H9 (cell line): ENCODE results near the gene AFDN. TPM values are rescaled to one million over a fixed set of nuclear protein-coding genes. Genes with fewer than 3 reads are reported as not detected.

Experiments used
- DNase-seq: peaks from one replicate; pipeline ENCODE4 v3.0.0-alpha.2; 2017
- H2AFZ ChIP-seq: one replicate; pipeline ENCODE4 v1.6.1; 2013; ENCODE audit warnings: mild to moderate bottlenecking, low read length, control low read depth, moderate library complexity
- H2AK5ac ChIP-seq: 2 replicates; pipeline ENCODE4 v1.6.1; 2013; ENCODE audit warnings: low read length, control low read depth, mixed read lengths; ENCODE audit not compliant: insufficient read length
- H2BK120ac ChIP-seq: one replicate; pipeline ENCODE4 v1.6.1; 2013; ENCODE audit warnings: low read depth, mild to moderate bottlenecking, low read length, control low read depth, inconsistent platforms; ENCODE audit not compliant: poor library complexity, severe bottlenecking
- H2BK12ac ChIP-seq: 2 replicates; pipeline ENCODE4 v1.6.1; 2013; ENCODE audit warnings: low read length, control low read depth, mixed read lengths, low read depth; ENCODE audit not compliant: insufficient read length
- H2BK15ac ChIP-seq: 2 replicates; pipeline ENCODE4 v1.6.1; 2013; ENCODE audit warnings: low read depth, low read length, control low read depth
- H2BK20ac ChIP-seq: one replicate; pipeline ENCODE4 v1.6.1; 2013; ENCODE audit warnings: low read depth, mild to moderate bottlenecking, low read length, control low read depth, inconsistent platforms; ENCODE audit not compliant: poor library complexity, severe bottlenecking
- H2BK5ac ChIP-seq: 2 replicates; pipeline ENCODE4 v1.6.1; 2013; ENCODE audit warnings: low read length, control low read depth, mixed read lengths; ENCODE audit not compliant: insufficient read length
- H3K14ac ChIP-seq: 2 replicates; pipeline ENCODE4 v1.6.1; 2013; ENCODE audit warnings: low read length, control low read depth; ENCODE audit not compliant: insufficient read depth
- H3K18ac ChIP-seq: 2 replicates; pipeline ENCODE4 v1.6.1; 2013; ENCODE audit warnings: low read depth, mild to moderate bottlenecking, mixed read lengths, low read length, control low read depth; ENCODE audit not compliant: insufficient read length
- H3K23ac ChIP-seq: 2 replicates; pipeline ENCODE4 v1.6.1; 2013; ENCODE audit warnings: low read length, control low read depth, mixed read lengths, low read depth; ENCODE audit not compliant: insufficient read length
- H3K23me2 ChIP-seq: 2 replicates; pipeline ENCODE4 v1.6.1; 2013; ENCODE audit warnings: low read depth, mild to moderate bottlenecking, mixed read lengths, low read length, control low read depth; ENCODE audit not compliant: insufficient read length, poor library complexity, severe bottlenecking
- H3K27ac ChIP-seq: 2 replicates; pipeline ENCODE4 v1.5.1; 2013; ENCODE audit warnings: low read length, control low read depth, mixed read lengths, low read depth; ENCODE audit not compliant: insufficient read length
- H3K27me3 ChIP-seq: 2 replicates; pipeline ENCODE4 v1.6.1; 2013; ENCODE audit warnings: low read length, control low read depth, inconsistent platforms; ENCODE audit not compliant: insufficient read depth
- H3K4ac ChIP-seq: 2 replicates; pipeline ENCODE4 v1.6.1; 2013; ENCODE audit warnings: low read depth, mild to moderate bottlenecking, control low read depth, inconsistent platforms, low read length, moderate library complexity
- H3K4me1 ChIP-seq: 2 replicates; pipeline ENCODE4 v1.6.1; 2013; ENCODE audit warnings: low read length, control low read depth, inconsistent platforms; ENCODE audit not compliant: insufficient read depth
- H3K4me2 ChIP-seq: 2 replicates; pipeline ENCODE4 v1.6.1; 2013; ENCODE audit warnings: low read length, control low read depth, mixed read lengths; ENCODE audit not compliant: insufficient read length, insufficient read depth
- H3K56ac ChIP-seq: 2 replicates; pipeline ENCODE4 v1.6.1; 2013; ENCODE audit warnings: low read depth, mild to moderate bottlenecking, mixed read lengths, low read length, control low read depth; ENCODE audit not compliant: insufficient read length
- H3K79me1 ChIP-seq: 2 replicates; pipeline ENCODE4 v1.6.1; 2013; ENCODE audit warnings: low read depth, mild to moderate bottlenecking, moderate library complexity, low read length, control low read depth, inconsistent platforms; ENCODE audit not compliant: insufficient read depth, poor library complexity, severe bottlenecking
- H3K79me2 ChIP-seq: 2 replicates; pipeline ENCODE4 v1.6.1; 2013; ENCODE audit warnings: low read length, control low read depth, inconsistent platforms; ENCODE audit not compliant: insufficient read depth
- H3K9ac ChIP-seq: 2 replicates; pipeline ENCODE4 v1.6.1; 2013; ENCODE audit warnings: low read length, control low read depth, mixed read lengths; ENCODE audit not compliant: insufficient read length; ENCODE audit errors: extremely low read depth
- H3K9me3 ChIP-seq: one replicate; pipeline ENCODE4 v1.6.1; 2013; ENCODE audit warnings: low read depth, low read length, inconsistent platforms; ENCODE audit not compliant: control insufficient read depth
- H3T11ph ChIP-seq: one replicate; pipeline ENCODE4 v1.6.1; 2013; ENCODE audit warnings: mild to moderate bottlenecking, low read length, control low read depth, inconsistent platforms
- H4K20me1 ChIP-seq: one replicate; pipeline ENCODE4 v1.6.1; 2013; ENCODE audit not compliant: control insufficient read depth, insufficient read length, insufficient read depth
- H4K5ac ChIP-seq: 2 replicates; pipeline ENCODE4 v1.6.1; 2013; ENCODE audit warnings: low read depth, mild to moderate bottlenecking, mixed read lengths, low read length, control low read depth; ENCODE audit not compliant: insufficient read length
- H4K8ac ChIP-seq: replicated peaks from 2 replicates; pipeline ENCODE4 v1.6.1; 2013; ENCODE audit warnings: low read length, control low read depth, mixed read lengths, low read depth; ENCODE audit not compliant: insufficient read length
- H4K91ac ChIP-seq: 2 replicates; pipeline ENCODE4 v1.6.1; 2013; ENCODE audit warnings: low read depth, mild to moderate bottlenecking, moderate library complexity, mixed read lengths, low read length, control low read depth; ENCODE audit not compliant: insufficient read length
- H3K27ac Mint-ChIP-seq, 3 experiments: 2 replicates in 2 of 3; 3 replicates in 1 of 3; pipeline ENCODE4 v1.8.0; 2020 to 2021; ENCODE audit warnings: mixed read lengths in 3 of 3, mild to moderate bottlenecking in 1 of 3, moderate library complexity in 1 of 3
- H3K27me3 Mint-ChIP-seq: 2 replicates; pipeline ENCODE4 v1.8.0; 2021; ENCODE audit warnings: low read depth, mild to moderate bottlenecking, moderate library complexity, mixed read lengths
- H3K36me3 Mint-ChIP-seq, 3 experiments: 2 replicates in 2 of 3; 3 replicates in 1 of 3; pipeline ENCODE4 v1.8.0; 2020 to 2021; ENCODE audit warnings: low read depth in 3 of 3, mixed read lengths in 3 of 3; ENCODE audit not compliant: insufficient read depth in 1 of 3
- H3K4me1 Mint-ChIP-seq, 2 experiments: 2 replicates each; pipeline ENCODE4 v1.8.0; 2020; ENCODE audit warnings: mixed read lengths in 2 of 2
- H3K4me3 Mint-ChIP-seq, 2 experiments: 2 replicates in 1 of 2; 3 replicates in 1 of 2; pipeline ENCODE4 v1.8.0; 2020 to 2021; ENCODE audit warnings: mild to moderate bottlenecking in 2 of 2, mixed read lengths in 2 of 2, moderate library complexity in 1 of 2
- H3K9me3 Mint-ChIP-seq, 2 experiments: 2 replicates in 1 of 2; 3 replicates in 1 of 2; pipeline ENCODE4 v1.8.0; 2020; ENCODE audit warnings: mild to moderate bottlenecking in 2 of 2, mixed read lengths in 2 of 2, moderate library complexity in 1 of 2
- WGBS: extraction: QIAGEN DNeasy Blood & Tissue Kit; methylation state at CpG from one replicate; pipeline ENCODE4 v1.1.7; 2013; ENCODE audit warnings: missing lambda C conversion rate, low lambda C conversion rate, mixed read lengths; ENCODE audit not compliant: insufficient read length; ENCODE audit errors: extremely low coverage; 5-methylcytosine and 5-hydroxymethylcytosine counted together
- total RNA-seq: library from RNA; stranded (reverse); gene quantifications from 2 replicates; pipeline ENCODE4 v1.2.1, GENCODE V29; 2021
- TF ChIP-seq, protein P1 (sequence below): fragments of 200-600 bp; sonication (generic); conservative IDR thresholded peaks from 3 replicates; pipeline ENCODE4 v1.8.0; 2021; ENCODE audit warnings: antibody characterized with exemption, mild to moderate bottlenecking

AFDN gene
- total RNA-seq, 1 experiment from 2014 or later: 157 TPM

DNA sequence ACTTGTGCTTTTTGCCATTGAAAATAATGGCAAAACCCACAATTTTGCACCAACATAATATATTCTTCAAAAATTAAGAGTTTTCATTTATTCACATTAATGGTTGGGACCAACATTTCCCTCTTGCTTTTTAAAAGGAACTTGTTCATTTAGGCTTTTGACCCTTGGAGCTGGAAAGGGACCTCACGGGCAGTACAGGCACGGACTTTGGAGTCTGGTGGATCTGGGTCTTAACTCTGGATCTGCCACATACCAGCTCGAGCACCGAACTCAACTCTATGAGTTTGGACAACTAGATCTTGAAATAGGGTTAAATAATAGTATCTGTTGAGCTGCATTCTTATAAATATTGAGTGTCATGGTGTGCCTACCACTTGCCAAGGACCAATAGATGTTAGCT lies 37.2 kb downstream of the AFDN start:
- Histone ChIP-seq H2BK120ac (no peak overlapping the region), H3K14ac (no peak overlapping the region), H2AK5ac (no peak overlapping the region), H3K18ac (no peak overlapping the region), H3K9me3 (no peaks in the 10 kb centered on the region), H3K79me2 (peaks cover 27% of the 10 kb centered on the region; the same call in 1 of the 2 replicates), H2BK5ac (no peak overlapping the region), H2BK12ac (no peak overlapping the region), H3K23ac (no peak overlapping the region), H4K20me1 (no peaks in the 10 kb centered on the region), H3T11ph (no peak overlapping the region), H3K79me1 (no peaks in the 10 kb centered on the region), H3K4ac (no peak overlapping the region), H3K27ac (no peak overlapping the region), H2AFZ (no peak overlapping the region), H3K23me2 (no peaks in the 10 kb centered on the region), H3K27me3 (no peaks in the 10 kb centered on the region), H3K9ac (no peak overlapping the region), H3K4me2 (no peak overlapping the region), H4K8ac (no peak overlapping the region), H2BK15ac (no peak overlapping the region), H3K4me1 (peaks cover 7% of the 10 kb centered on the region; the same call in 1 of the 2 replicates), H4K91ac (no peak overlapping the region), H4K5ac (no peak overlapping the region), H3K56ac (no peak overlapping the region), H2BK20ac (no peak overlapping the region)
- TF ChIP-seq, protein P1, sequence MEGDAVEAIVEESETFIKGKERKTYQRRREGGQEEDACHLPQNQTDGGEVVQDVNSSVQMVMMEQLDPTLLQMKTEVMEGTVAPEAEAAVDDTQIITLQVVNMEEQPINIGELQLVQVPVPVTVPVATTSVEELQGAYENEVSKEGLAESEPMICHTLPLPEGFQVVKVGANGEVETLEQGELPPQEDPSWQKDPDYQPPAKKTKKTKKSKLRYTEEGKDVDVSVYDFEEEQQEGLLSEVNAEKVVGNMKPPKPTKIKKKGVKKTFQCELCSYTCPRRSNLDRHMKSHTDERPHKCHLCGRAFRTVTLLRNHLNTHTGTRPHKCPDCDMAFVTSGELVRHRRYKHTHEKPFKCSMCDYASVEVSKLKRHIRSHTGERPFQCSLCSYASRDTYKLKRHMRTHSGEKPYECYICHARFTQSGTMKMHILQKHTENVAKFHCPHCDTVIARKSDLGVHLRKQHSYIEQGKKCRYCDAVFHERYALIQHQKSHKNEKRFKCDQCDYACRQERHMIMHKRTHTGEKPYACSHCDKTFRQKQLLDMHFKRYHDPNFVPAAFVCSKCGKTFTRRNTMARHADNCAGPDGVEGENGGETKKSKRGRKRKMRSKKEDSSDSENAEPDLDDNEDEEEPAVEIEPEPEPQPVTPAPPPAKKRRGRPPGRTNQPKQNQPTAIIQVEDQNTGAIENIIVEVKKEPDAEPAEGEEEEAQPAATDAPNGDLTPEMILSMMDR: no peak
- H3K4me1 Mint-ChIP-seq: peaks cover 51 to 53% of the 10 kb centered on the region in 2 experiments
- H3K4me3 Mint-ChIP-seq: no peak overlapping the region
- peaks cover 6 to 26% (median 24%) of the 10 kb centered on the region in 3 experiments; a peak in 6 of 7 replicates for H3K36me3 Mint-ChIP-seq
- WGBS: no CpG with 5 or more reads among the region's 4 CpGs
- H3K27ac Mint-ChIP-seq: no peak overlapping the region
- H3K27me3 Mint-ChIP-seq: no peaks in the 10 kb centered on the region
- DNase-seq: no peak
- no peaks in the 10 kb centered on the region for H3K9me3 Mint-ChIP-seq
